ENCODE measurements around the gene SLC22A7.

SLC22A7 gene, protein sequence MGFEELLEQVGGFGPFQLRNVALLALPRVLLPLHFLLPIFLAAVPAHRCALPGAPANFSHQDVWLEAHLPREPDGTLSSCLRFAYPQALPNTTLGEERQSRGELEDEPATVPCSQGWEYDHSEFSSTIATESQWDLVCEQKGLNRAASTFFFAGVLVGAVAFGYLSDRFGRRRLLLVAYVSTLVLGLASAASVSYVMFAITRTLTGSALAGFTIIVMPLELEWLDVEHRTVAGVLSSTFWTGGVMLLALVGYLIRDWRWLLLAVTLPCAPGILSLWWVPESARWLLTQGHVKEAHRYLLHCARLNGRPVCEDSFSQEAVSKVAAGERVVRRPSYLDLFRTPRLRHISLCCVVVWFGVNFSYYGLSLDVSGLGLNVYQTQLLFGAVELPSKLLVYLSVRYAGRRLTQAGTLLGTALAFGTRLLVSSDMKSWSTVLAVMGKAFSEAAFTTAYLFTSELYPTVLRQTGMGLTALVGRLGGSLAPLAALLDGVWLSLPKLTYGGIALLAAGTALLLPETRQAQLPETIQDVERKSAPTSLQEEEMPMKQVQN
- total RNA-seq, result 0 to 0.04 reads per million in 2 experiments

DNA sequence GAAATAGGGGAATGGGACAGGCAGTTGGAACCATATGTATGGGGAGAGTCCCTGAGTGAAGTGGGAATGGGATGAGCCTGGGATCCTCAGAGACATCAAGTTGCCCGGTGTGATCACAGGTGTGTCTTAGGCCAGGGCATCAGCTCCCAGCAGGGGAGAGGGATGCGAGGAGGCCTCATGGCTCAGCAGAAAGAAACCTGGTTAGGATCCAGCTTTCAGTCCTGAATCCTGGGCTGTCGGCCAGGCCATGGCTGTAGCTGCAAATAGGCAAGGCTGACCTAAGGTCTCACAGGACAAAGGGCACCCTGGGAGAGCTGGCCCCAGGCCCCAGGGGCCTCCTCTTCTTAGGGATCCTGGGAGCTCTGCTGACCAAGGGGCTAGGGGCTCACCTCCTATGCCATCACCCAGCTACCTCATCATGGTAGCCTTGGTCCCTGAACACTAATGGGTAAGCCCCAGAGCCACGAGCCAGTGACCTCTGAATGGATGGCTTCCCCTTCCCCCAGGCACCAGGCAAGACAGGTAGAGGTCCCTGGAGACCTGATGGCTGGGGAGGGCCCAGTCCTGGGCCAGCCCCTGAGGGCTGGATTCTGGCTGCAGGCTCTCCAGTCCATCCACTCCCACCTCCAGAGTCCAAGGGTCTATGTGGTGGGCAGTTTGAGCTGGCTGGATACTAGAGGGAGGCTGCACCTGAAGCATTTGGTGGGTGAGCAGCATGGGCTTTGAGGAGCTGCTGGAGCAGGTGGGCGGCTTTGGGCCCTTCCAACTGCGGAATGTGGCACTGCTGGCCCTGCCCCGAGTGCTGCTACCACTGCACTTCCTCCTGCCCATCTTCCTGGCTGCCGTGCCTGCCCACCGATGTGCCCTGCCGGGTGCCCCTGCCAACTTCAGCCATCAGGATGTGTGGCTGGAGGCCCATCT, at the start of gene SLC22A7:
Gene SLC22A7, plus strand, starts transcription at position 617 of the 921 bp plus-strand sequence. Its CDS starts 99 bp downstream, at position 716.
- DNase-seq (ENCODE audit: low read depth), result no peak

DNA sequence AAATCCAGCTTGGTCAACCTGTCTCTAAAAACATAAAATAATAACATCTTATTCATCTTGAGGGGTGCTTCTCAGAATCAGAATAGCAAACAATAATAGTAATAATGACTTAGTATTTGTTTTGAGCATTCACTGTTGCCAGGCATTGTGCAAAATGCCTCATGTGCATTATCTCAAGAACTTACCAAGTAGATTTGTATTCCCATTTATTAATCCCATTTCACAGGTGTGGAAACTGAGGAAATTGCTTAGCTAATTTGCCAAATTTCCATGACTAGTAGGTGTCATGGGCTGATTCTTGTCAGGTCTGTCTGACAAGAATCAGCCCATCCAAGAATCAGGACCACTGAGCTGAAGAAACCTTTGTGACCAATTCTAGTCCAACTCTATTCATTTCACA, 49.3 kb upstream of the SLC22A7 start:
- DNase-seq (ENCODE audit: low read depth), result no peak

DNA sequence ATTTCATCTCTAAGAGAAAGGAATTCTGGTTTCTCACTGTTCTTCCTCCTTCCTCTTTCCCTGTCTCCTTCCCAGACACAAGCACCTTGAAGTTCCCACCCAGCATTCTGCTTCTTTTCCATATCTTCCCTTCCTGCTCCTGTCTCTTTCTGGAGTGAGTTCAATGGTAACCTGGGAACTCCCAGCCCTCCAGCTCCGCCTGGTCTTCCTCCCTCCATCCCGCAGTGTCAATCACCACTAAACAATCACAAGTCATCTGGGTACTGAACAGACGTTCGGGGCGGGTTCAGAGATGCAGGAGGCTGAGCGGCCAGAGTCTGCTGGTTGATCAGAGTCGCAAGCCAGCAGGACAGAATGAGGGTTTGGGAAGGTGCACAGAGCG, 47.1 kb upstream of the SLC22A7 start:
- DNase-seq (ENCODE audit: low read depth), result no peak

DNA sequence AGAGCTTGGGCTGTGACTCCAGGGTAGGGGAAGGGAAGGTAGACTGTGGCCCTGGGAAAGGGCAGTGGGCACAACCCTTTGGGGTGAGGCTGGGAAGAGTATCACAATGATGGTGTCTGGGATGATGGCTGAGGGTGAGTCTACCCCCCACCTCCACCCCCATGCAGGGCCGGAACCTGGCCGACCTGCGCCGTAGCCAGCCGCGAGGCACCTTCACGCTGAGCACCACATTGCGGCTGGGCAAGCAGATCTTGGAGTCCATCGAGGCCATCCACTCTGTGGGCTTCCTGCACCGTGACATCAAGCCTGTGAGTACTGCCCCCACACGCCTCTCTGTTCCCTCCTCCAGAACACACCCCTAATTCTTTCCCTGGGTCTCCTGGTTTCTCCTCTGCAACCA, 44.7 kb upstream of the SLC22A7 start:
- DNase-seq (ENCODE audit: low read depth), result no peak

DNA sequence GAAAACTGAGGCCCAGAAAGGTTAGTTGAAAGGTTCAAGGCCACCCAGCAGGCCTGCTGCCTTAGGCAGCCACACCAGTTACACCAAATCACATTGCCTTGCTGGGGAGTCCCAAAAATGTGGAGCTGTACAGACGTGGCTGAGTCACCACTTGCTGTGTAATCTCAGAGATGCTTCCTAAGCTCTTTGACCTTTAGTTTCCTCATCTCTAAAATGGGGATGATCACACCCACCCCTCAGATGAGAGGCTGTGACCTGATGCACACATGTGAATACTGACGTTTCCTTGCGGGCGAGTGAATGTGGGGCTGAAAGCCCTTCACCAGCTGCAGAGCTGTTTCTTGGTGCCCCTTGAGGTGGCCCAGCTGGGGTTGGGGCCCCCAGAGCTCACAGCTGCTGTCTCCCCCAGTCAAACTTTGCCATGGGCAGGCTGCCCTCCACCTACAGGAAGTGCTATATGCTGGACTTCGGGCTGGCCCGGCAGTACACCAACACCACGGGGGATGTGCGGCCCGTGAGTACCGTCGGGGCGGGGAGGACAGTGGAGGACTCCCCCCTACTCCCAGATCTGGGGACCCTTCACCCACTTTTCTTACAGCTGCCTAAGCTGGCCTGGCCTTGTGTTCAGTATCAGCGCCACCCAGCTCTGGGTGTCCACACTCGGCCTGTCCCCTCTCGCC, 43.8 kb upstream of the SLC22A7 start:
- no peak for DNase-seq (ENCODE audit: low read depth)

DNA sequence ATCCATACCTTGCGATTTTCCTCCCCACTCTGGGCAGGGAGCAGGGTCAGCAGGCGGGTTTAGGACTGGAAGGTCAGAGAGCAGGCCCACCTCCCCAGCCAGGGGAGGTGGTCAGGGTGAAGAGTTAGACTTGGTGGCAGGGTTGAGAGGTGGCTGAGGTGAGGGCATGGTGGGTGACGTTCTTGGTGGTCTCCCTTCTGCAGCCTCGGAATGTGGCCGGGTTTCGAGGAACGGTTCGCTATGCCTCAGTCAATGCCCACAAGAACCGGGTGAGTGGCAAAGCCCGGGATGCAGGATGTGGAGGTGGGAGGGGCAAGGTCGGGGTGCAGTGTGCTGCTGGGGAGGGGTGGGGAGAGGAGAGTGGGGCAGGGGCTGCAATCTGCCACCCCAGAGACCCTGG, 43.2 kb upstream of the SLC22A7 start:
- DNase-seq (ENCODE audit: low read depth), result no peak

DNA sequence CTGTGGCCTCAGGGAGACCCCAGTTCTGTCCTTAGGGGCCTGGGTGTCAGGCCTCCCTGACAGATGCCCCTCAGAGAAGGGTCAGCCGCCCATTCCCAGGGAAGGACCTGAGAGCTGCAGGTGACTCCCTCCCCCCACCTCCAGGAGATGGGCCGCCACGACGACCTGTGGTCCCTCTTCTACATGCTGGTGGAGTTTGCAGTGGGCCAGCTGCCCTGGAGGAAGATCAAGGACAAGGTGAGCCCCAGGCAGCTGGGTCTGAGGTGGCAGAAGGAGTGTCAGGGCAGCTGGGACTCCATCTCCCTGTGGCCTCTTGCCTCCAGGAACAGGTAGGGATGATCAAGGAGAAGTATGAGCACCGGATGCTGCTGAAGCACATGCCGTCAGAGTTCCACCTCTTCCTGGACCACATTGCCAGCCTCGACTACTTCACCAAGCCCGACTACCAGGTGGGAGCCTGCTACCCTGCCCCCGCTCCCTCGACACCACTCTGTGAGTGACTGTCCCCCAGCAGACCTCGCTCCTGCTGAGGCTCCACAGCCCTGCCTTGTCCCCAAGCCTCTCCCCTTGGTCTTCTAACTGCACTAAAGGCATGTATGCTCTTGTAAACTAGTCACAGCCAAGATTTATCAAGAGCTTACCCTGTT, 42.5 kb upstream of the SLC22A7 start:
- no peak for DNase-seq (ENCODE audit: low read depth)

DNA sequence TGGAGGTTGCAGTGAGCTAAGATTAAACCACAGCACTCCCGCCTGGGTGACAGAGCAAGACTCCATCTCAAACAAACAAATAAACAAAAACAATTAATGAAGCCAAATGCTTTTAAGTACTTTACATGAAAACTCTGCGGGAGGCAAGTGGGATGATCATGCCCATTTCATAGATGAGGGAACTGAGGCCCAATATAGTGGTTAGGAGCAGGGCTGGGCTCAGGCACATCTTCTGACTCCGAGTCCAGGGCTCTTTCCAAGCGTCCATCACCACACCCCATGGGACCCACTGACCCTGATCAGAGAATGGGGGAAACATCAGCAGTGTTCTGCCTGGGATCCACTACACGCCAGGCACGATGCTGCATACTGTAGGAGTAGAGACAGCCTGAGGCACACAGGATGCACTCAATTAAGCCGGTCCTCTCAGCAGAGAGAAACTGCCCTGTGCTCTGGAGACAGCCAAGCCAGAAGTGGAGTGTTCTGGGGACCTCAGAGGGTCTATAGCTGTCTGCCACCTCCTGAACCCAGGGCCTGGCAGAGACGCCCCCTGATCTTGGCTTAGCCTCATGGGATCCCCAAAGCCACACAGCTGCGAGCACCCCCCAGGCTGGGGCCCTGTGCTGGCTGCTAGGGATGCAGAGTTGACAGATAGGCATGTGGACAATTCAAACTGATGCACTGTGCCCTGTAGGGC, 41.2 kb upstream of the SLC22A7 start:
- no peak for DNase-seq (ENCODE audit: low read depth)

DNA sequence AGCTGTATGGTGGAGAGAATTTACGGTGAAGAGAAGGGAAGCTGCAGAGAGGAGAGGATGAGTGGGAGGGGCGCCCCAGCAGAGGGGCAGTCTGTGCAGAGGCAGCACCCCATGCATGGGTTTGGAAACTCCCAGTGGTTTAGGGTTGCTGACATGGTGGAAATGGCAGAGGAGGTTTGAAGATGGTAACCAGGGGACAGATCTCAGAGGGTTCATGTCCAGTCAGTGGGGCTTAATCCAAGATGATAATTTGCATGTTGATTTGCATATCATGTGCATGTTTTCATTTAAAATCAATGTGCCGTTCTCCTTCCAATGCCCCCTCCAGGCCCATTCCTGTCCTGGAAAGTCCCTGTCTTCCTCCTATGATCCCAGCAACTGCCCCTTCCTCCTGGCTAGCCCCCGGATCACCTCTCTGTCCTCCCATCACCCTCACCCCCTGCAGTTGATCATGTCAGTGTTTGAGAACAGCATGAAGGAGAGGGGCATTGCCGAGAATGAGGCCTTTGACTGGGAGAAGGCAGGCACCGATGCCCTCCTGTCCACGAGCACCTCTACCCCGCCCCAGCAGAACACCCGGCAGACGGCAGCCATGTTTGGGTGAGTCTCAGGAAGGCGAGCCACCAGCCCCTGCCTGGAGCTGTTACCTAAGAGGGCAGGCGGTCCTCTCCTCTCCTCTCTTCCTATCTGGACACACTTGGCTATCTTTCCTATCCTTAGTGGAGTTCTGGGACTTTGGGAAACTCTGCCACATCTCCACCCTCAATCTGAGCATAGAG, 40.5 kb upstream of the SLC22A7 start:
- no peak for DNase-seq (ENCODE audit: low read depth)

DNA sequence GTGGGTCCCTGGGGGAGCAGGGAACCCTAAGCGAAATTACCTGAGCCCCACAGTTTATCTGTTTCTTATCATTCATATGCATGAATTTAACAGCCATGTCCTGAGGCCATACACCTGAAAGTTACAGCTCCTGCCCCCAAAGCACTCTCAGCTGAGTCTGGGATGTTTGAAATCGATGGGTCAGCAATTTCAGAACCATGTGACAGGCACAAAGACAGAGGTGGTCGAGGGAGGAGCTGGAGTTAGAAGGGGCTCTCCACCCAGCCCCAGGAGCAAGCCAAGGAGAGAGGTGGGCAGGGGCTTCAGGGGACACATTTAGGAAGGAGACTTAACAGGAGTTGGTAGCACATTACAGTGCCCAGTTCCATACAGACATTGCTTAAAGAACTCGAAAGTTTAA, 39.9 kb upstream of the SLC22A7 start:
- DNase-seq (ENCODE audit: low read depth), result no peak

DNA sequence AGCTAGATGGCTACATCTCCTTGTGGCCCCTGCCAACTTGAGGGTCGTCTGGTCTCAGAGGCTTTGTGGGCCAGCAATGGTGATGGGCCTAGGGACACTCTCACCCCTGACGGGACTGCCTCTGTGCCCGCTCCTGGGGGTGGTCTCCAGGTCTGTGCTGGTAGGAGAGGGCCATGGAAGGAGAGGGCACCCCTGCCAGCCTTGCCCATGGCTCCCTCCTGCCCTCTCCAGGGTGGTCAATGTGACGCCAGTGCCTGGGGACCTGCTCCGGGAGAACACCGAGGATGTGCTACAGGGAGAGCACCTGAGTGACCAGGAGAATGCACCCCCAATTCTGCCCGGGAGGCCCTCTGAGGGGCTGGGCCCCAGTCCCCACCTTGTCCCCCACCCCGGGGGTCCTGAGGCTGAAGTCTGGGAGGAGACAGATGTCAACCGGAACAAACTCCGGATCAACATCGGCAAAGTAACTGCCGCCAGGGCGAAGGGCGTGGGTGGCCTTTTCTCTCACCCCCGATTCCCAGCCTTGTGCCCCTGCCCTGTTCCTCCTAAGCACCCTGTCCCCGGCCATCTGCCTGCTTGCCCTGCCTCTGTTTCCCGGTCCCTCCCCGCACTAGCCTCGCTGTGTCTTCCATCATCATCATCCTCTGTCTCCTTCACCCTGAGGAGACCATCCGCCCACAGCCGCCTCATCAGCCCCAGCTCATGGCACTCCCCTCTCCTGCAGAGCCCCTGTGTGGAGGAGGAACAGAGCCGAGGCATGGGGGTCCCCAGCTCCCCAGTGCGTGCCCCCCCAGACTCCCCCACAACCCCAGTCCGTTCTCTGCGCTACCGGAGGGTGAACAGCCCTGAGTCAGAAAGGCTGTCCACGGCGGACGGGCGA, 39.0 kb upstream of the SLC22A7 start:
- DNase-seq (ENCODE audit: low read depth), result no peak

DNA sequence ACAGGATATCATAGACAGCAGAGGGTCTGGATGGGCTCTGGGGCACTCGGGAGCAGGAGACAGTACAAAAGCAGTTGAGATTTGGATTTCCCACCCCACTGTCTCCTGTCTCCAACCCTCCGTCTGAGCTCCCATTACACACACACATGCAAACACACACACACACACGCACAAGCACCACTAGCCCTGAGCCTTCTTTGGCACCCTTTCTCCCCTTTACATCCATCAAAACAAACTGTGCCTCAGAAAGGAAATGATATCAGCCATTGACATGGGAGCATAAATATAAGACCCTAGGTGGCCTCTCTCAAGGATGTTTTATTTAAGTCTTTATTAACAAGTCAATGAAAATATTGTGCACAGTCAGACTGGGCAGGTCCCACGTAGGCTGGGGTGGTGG, 37.3 kb upstream of the SLC22A7 start:
- DNase-seq (ENCODE audit: low read depth), result no peak

DNA sequence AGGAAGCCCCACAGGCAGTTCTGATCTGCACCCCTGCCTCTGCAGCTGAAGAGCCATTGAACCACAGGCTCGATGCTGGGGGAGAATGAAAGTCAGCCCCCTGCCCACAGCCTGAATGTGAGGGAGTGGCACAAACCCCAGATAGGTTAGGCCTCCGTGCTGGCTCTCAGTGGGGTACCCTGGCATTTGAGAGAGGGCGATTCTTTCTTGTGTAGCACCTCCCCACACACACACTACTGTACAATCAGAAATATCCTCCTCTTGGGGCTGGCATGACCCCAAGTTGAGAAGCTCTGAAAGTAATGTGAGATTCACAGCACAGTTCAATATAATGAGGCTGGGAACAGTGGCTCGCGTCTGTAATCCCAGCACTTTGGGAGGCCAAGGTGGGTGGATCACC, 36.9 kb upstream of the SLC22A7 start:
- DNase-seq (ENCODE audit: low read depth), result no peak

DNA sequence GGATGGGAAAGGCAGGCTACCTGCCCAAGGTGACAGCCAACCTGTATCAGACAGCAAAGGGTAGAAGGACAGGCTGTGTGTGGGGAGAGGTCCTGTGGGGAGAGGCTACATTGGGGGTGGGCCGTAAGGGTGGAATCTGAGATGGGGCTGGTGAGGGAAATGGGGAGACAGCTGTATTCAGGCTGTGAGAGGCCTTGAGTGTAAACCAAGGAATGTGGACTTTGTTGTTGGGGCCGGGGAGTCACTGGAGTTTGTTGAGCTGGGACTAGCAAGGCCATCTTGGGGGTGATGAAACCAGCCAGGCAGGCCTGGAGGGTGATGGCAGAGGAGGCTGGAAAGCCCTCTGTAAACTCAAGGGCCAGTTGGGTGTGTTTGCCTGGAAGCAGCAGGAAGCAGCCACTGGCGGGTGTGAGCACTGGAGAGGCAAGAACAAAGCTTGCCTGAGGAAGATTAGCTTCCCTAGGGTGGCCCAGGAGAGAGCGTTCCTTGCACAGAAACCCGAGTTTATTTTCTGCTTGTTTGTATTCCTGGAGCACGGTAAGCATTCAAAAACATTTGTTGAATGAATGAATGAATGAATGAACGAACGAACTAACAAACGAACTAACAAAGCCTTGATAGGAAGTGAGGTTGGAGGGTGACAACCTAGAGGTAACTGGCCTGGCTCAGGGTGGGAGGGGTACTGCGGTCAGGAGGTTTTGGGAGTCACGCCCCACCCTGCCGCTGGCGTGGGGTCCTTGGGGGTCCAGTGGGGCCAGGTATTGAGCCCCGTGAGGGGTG, 35.9 kb upstream of the SLC22A7 start:
- no peak for DNase-seq (ENCODE audit: low read depth)

DNA sequence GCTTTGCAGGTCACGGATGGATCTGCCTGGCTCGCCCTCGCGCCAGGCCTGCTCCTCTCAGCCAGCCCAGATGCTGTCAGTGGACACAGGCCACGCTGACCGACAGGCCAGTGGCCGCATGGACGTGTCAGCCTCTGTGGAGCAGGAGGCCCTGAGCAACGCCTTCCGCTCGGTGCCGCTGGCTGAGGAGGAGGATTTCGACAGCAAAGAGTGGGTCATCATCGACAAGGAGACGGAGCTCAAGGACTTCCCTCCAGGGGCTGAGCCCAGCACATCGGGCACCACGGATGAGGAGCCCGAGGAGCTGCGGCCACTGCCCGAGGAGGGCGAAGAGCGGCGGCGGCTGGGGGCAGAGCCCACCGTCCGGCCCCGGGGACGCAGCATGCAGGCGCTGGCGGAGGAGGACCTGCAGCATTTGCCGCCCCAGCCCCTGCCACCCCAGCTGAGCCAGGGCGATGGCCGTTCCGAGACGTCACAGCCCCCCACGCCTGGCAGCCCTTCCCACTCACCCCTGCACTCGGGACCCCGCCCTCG, 35.2 kb upstream of the SLC22A7 start:
- DNase-seq (ENCODE audit: low read depth), result no peak

DNA sequence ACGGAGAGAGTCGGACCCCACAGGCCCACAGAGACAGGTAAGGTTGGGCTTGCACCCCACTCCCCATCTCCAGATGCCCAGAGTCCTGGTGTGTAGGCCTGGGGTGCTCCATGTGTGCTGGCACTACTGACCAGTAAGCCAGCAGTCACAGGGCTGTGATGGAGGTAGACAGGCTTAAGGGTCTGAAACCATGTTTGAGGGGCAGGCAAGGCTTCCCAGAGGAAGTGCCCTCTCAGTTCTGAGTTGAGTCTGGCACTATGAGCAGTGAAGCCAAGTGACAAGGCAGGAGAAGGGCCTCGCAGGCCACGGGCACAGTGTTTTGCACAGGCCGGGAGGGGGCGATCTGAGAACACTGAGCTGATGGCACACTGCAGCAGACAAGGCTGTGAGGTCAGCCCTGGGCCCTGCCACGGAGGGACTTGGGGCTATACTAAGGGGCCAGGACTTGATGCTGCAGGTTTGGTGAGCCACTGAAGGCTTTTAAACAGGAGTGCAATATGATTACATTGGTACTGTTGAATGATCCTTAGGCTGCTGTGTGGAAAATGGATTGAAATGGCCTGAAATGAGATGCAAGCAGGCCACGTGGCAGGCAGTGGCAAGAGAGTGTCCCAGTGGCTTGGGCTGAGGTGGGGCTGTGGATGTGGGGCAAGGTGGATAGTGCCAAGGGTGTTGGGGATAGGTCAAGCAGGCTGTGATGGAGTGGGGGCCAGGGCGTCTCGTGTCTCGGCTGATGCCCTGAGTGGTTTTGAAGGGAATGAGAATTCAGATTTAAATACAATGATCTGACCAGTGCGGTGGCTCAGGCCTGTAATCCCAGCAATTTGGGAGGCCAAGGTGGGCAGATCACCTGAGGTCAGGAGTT, 34.5 kb upstream of the SLC22A7 start:
- peak; percentile 63 for DNase-seq (ENCODE audit: low read depth)

DNA sequence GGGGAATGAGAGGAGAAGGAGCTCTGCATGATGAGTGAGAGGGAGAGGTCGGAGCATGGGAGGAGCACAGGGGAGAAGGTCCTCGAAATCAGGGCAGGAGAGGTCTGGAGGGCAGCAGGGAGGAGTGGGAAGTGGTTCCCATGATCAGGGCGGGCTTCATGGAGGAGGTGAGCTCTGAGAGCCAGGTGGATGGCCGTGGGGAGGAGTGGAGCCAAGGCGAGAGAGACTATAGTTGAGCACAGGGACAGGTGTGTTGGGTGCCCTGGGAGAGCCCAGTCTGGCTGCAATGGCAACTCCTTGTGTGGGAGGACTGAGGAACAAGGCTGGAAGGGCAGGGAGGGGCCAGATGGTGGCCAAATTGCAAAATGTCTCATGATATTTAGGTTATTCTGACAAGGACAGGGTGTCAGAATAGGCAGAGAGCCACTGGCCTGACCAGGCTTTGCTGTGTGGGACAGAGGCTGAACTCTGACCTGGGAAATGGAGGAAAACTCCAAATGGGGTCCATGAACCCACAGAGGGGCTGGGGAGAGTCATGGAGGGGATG, 33.4 kb upstream of the SLC22A7 start:
- DNase-seq (ENCODE audit: low read depth), result no peak

All from T follicular helper cell (primary cell).